ENCODE results near the gene TCERG1L.

TCERG1L gene

GRCh38 chr10:131187926-131188325 lies 123.6 kb downstream of the TCERG1L start:
- Histone ChIP-seq H2AFZ (ENCODE audit: low read depth) (no peak overlapping the region), H3K36me3 (ENCODE audit: insufficient read depth) (no peaks in the 10 kb centered on the region), H3K9ac (no peak overlapping the region), H3K4me2 (no peak overlapping the region), H4K20me1 (ENCODE audit: insufficient read depth) (no peaks in the 10 kb centered on the region), H3K4me1 (ENCODE audit: low read depth, poor library complexity, severe bottlenecking) (no peaks in the 10 kb centered on the region), H3K4me3 (IDR thresholded peaks at IDR 0.05; ENCODE audit: insufficient read depth, low read depth, low read length) (no peak overlapping the region), H3K27me3 (ENCODE audit: insufficient read depth, low read depth) (no peaks in the 10 kb centered on the region), H3K79me2 (ENCODE audit: insufficient read depth, low read depth) (no peaks in the 10 kb centered on the region), H3K27ac (no peak overlapping the region)
- TF ChIP-seq, protein P1, sequence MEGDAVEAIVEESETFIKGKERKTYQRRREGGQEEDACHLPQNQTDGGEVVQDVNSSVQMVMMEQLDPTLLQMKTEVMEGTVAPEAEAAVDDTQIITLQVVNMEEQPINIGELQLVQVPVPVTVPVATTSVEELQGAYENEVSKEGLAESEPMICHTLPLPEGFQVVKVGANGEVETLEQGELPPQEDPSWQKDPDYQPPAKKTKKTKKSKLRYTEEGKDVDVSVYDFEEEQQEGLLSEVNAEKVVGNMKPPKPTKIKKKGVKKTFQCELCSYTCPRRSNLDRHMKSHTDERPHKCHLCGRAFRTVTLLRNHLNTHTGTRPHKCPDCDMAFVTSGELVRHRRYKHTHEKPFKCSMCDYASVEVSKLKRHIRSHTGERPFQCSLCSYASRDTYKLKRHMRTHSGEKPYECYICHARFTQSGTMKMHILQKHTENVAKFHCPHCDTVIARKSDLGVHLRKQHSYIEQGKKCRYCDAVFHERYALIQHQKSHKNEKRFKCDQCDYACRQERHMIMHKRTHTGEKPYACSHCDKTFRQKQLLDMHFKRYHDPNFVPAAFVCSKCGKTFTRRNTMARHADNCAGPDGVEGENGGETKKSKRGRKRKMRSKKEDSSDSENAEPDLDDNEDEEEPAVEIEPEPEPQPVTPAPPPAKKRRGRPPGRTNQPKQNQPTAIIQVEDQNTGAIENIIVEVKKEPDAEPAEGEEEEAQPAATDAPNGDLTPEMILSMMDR (conservative IDR thresholded peaks at IDR 0.05; ENCODE audit: low read depth, low read length) = no peak

GRCh38 chr10:131187274-131187673 lies 124.2 kb downstream of the TCERG1L start:
- Histone ChIP-seq H3K4me3 (IDR thresholded peaks at IDR 0.05; ENCODE audit: insufficient read depth, low read depth, low read length) (no peak overlapping the region), H3K4me1 (ENCODE audit: low read depth, poor library complexity, severe bottlenecking) (no peaks in the 10 kb centered on the region), H3K27ac (no peak overlapping the region), H4K20me1 (ENCODE audit: insufficient read depth) (no peaks in the 10 kb centered on the region), H3K9ac (no peak overlapping the region), H2AFZ (ENCODE audit: low read depth) (no peak overlapping the region), H3K36me3 (ENCODE audit: insufficient read depth) (no peaks in the 10 kb centered on the region), H3K27me3 (ENCODE audit: insufficient read depth, low read depth) (no peaks in the 10 kb centered on the region), H3K79me2 (ENCODE audit: insufficient read depth, low read depth) (no peaks in the 10 kb centered on the region), H3K4me2 (no peak overlapping the region)
- TF ChIP-seq, protein P1 (conservative IDR thresholded peaks at IDR 0.05; ENCODE audit: low read depth, low read length) = no peak

GRCh38 chr10:131186547-131187253 lies 124.8 kb downstream of the TCERG1L start:
- Histone ChIP-seq H3K36me3 (ENCODE audit: insufficient read depth) (no peaks in the 10 kb centered on the region), H3K4me1 (ENCODE audit: low read depth, poor library complexity, severe bottlenecking) (no peaks in the 10 kb centered on the region)
- TF ChIP-seq, protein P1 (conservative IDR thresholded peaks at IDR 0.05; ENCODE audit: low read depth, low read length) = no peak

GRCh38 chr10:131184503-131184902 lies 127.0 kb downstream of the TCERG1L start:
- H3K27ac ChIP-seq = no peak overlapping the region
- H3K4me1 ChIP-seq (ENCODE audit: low read depth, poor library complexity, severe bottlenecking) = no peaks in the 10 kb centered on the region

More at GRCh38 chr10:131186547-131187253, 124.8 kb downstream of the TCERG1L start:
- H3K4me2 ChIP-seq = no peak overlapping the region
- H3K9ac ChIP-seq = no peak overlapping the region
- H3K4me3 ChIP-seq (IDR thresholded peaks at IDR 0.05; ENCODE audit: insufficient read depth, low read depth, low read length) = no peak overlapping the region
- no peaks in the 10 kb centered on the region for H3K79me2 ChIP-seq (ENCODE audit: insufficient read depth, low read depth)
- no peak overlapping the region for H3K27ac ChIP-seq
- H4K20me1 ChIP-seq (ENCODE audit: insufficient read depth) = no peaks in the 10 kb centered on the region
- no peaks in the 10 kb centered on the region for H3K27me3 ChIP-seq (ENCODE audit: insufficient read depth, low read depth)
- no peak overlapping the region for H2AFZ ChIP-seq (ENCODE audit: low read depth)

More at GRCh38 chr10:131184503-131184902, 127.0 kb downstream of the TCERG1L start:
- no peaks in the 10 kb centered on the region for H4K20me1 ChIP-seq (ENCODE audit: insufficient read depth)
- H3K9ac ChIP-seq = no peak overlapping the region
- no peak overlapping the region for H3K4me3 ChIP-seq (IDR thresholded peaks at IDR 0.05; ENCODE audit: insufficient read depth, low read depth, low read length)
- H3K79me2 ChIP-seq (ENCODE audit: insufficient read depth, low read depth) = no peaks in the 10 kb centered on the region
- TF ChIP-seq, protein P1 (conservative IDR thresholded peaks at IDR 0.05; ENCODE audit: low read depth, low read length) = no peak
- no peaks in the 10 kb centered on the region for H3K36me3 ChIP-seq (ENCODE audit: insufficient read depth)
- no peak overlapping the region for H3K4me2 ChIP-seq
- no peak overlapping the region for H2AFZ ChIP-seq (ENCODE audit: low read depth)
- no peaks in the 10 kb centered on the region for H3K27me3 ChIP-seq (ENCODE audit: insufficient read depth, low read depth)

Measured in KMS-11 (cell line).